Stimulated activated CD4-positive, alpha-beta T cell treated with anti-CD3 and anti-CD28 coated beads, Interleukin-1b, Interleukin-23, amount 100 ng/mL, for 24 hours (primary cell): Measurements from ENCODE around the gene UAP1.
"Not testable (repeated sequence)": the region's sequence is repeated elsewhere in the genome, so short reads cannot be mapped to it uniquely, and the experiment has no call there.

Experiments
- DNase-seq, 4 experiments: peaks; one replicate each; pipeline ENCODE4 v3.0.0-alpha.2; 2020; ENCODE audit warnings: low read depth in 4 of 4, low spot score in 1 of 4

Gene UAP1

GRCh38 chr1:162564762-162565218, 3.3 kb downstream of the UAP1 start:
- DNase-seq = no peak

DNA sequence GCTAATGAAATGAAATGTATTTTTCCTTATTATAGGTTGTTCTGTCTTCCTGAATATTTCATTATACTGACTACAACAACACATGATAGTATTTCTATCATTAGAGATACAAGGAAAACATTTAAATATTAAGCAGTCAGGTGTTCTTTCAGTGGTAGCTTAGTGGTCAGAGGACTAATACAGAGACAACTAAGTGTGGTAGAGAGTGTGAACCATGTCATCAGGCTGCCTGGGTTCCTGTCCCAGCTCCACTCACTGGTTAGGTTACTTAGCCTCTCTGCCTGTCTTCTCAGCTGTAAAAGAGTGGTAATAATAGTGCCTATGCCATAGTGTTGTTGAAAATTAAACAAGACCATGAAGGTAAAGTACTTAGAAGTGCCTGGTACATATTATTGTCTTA, 3.9 kb downstream of the UAP1 start:
- no peak for DNase-seq

DNA sequence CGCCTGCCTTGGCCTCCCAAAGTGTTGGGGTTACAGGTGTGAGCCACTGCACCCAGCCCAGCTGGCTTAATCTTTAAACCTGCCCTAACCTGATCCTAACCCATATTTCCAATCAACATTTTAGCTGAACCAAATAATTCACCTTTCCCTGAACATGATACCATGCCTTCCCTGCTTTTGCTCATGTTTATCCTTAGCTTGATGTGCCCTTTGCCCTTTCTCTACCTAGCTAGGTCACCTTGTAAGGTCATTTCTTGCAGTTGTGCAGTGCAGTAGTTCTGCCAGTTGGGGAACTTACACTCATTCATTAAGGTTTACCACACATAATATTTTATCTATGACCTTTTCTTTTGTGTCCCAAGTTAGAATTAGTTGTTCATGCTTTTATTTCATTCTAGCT, 5.3 kb downstream of the UAP1 start:
- DNase-seq = no peak

GRCh38 chr1:162568802-162569201, 7.3 kb downstream of the UAP1 start:
- no peak for DNase-seq

GRCh38 chr1:162570718-162571117, 9.2 kb downstream of the UAP1 start:
- DNase-seq = no peak

DNA sequence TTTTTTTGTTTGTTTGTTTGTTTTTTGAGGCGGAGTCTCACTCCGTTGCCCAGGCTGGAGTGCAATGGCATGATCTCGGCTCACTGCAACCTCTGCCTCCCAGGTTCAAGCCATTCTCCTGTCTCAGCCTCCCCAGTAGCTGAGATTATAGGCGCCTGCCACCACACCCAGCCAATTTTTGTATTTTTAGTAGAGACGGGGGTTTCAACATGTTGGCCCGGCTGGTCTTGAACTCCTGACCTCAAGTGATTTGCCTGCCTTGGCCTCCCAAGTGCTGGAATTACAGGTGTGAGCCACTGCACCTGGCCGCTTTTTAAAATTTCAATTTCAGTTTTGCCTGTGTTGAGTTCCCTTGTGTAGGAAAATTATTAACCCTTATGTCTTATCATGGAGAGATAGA, 9.6 kb downstream of the UAP1 start:
- DNase-seq = not testable (repeated sequence)

DNA sequence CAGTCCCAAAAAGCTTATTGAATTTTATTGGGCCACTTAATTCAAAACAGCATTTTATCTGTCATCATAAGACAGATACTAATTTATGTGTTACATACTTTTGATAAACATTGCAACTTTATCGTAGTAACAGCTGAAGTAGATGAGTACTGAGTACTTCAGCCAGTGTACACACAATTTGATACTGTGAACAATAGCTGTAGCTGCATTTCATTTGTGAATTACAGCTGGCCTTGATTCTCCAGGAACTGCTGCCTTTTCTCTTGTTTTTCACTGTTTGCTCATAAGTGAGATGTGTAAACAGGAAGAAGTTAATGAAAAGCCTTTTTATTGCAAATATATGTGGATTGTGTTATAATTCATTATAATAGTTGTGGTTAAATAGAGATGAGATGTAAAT, 10.2 kb downstream of the UAP1 start:
- no peak for DNase-seq

- DNase-seq = no peak
Observed at GRCh38 chr1:162573136-162573535, 11.6 kb downstream of the UAP1 start.

DNA sequence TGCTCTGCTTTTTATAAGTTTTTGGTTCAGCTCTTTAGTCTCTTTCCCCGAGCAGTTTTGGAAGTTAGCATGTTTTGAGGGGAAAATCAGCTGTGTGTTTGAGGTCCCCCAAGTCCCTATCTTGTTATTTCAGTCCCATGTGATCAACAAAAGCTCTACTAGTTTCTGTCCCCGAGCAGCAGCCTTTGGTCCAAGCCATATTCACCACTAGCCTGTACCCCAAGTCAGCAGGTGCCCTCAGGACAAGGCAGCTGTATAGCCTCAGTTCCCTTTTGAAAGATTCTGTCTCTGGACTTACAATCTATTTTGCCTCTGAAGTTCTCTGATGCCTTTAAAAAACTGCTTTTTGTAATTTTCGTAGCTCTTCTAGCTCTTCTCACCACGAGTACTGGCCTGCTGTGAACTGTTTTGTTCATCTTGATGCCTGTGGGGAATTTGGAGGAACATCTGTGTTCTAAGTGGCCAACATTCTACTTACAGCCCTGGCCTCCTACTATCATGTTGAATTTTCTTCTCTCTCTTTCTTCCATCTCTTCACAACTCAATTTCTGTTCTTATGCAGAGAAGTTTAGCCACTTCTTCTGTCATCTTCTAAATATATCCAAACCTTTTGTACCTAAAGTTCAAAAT, 16.7 kb downstream of the UAP1 start:
- no peak for DNase-seq

- DNase-seq = no peak
Observed at GRCh38 chr1:162578936-162579335, 17.4 kb downstream of the UAP1 start.

GRCh38 chr1:162580308-162580707, 18.8 kb downstream of the UAP1 start:
- no peak for DNase-seq

DNA sequence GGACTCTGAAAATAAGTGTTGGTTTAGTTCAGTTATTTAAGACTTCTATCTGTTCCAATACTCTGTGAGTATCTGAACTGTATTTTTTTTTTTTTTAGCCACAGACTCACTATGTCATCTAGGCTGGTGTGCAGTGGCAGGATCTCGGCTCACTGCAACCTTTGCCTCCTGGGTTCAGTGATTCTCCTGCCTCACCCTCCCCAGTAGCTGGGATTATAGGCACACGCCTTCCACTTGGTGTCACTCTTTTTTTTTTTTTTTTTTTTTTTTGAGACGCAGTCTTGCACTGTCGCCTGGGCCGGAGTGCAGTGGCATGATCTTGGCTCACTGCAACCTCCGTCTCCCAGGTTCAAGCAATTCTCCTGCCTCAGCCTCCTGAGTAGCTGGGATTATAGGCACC, 21.4 kb downstream of the UAP1 start:
- DNase-seq = not testable (repeated sequence)

DNA sequence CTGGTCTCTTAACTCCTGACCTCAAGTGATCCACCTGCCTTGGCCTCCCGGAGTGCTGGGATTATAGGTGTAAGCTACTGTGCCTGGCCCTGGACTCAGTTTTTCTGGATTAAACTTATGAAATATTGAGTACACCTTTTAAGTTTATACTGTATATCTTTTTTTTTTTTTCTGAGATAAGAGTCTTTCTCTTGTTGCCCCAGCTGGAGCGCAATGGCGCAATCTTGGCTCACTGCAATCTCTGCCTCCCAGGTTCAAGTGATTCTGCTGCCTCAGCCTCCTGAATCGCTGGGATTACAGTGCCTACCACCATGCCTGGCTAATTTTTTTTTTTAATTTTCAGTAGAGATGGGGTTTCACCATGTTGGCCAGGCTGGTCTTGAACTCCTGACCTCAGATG, 23.6 kb downstream of the UAP1 start:
- not testable (repeated sequence) for DNase-seq

- no peak for DNase-seq
Observed at GRCh38 chr1:162587347-162587746, 25.8 kb downstream of the UAP1 start.

DNA sequence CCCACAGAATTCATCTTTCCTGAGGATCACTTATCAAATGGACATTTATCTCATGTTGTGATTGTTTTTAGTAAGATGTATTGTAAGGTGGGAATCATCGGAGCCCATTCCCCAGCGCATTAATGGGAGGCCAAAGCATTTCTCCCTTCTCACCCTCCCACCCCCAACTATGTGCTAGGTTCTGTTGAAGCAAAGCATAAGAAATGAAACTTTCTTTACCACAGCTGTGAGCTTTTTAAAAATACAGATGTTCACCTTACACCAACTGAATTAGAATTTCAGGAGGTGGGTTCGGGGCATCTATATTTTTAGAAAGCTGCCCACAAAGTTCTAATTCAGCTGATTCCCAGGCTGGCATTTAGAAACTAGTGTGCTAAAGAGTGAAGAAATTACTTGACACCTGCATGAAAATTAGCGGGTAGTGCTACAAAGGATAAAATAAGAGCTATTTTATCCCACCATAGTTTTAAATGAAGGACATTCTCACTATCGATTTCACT, 26.3 kb downstream of the UAP1 start:
- DNase-seq = no peak

DNA sequence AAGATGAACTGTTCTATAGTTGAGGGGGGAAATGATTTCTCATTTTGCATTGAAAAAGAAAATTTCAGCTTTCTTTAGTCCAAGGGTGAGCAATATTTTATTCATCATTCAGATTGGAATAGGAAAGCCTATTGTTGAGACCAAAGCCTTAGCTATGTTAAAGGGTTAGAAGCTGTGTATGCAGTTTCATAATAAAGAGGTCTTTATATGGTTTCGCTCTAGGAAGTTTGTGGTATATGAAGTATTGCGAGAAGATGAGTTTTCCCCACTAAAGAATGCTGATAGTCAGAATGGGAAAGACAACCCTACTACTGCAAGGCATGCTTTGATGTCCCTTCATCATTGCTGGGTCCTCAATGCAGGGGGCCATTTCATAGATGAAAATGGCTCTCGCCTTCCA, 28.6 kb downstream of the UAP1 start:
- no peak for DNase-seq

DNA sequence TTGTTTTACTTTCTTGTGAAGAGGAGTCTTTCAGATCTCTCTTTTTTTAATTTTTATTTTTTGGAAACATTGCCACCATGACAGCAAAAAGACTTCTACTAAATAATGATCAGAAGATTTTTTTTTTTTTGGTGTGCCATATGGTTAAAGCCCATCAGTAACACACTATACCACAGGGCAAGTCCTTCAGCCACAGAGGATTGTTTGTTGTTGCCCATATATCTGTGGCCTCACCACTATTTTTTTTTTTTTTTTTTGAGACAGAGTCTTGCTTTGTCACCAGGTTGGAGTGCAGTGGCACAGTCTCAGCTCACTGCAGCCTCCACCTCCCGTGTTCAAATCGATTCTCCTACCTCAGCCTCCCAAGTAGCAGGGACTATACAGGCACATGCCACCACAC, 29.2 kb downstream of the UAP1 start:
- DNase-seq = no peak

GRCh38 chr1:162596514-162597170, 35.1 kb downstream of the UAP1 start:
- no peak for DNase-seq

DNA sequence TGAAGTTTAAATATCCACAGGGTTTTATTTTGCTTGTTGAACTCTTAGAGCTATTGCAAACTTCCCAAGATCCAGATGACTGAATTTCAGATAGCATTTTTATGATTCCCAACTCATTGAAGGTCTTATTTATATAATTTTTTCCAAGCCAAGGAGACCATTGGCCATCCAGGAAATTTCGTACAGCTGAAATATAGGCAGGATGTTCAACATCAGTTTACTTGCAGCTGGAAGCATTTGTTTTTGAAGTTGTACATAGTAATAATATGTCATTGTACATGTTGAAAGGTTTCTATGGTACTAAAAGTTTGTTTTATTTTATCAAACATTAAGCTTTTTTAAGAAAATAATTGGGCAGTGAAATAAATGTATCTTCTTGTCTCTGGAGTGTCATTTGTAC, 37.9 kb downstream of the UAP1 start:
- DNase-seq = no peak

DNA sequence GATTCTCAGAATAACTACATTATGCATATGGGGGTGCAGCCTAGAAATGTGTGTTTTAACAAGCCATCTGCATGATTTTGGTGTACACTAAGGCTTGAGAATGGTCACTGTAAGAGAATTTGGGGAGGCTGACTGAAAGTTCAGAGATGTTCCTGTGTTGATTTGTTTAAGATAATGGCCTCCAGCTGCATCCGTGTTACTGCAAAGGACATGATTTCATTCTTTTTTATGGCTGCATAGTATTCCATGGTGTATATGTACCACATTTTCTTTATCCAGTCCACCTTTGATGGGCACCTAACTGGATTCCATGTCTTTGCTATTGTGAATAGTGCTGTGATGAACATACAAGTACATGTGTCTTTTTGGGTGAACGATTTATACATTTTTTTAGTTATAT, 41.6 kb downstream of the UAP1 start:
- DNase-seq = not testable (repeated sequence)

GRCh38 chr1:162605225-162605927, 43.9 kb downstream of the UAP1 start:
- no peak for DNase-seq

DNA sequence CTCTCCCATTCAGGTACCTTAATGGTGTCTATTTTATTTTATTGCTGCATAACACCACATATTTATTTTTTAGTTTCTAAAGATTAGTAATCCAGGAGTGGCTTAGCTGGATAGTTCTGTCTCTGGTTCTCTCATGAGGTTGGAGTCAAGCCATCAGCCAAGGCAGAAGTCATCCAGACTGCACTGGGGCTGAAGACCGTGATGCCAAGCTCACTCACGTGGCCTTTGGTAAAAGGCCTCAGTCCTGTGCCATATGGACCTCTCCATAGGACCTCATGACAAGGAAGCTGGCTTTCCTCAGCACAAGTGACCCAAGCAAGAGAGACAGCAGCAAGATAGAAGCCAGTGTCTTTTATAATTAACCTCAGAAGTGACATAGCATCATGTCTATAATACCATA, 47.8 kb downstream of the UAP1 start:
- DNase-seq = no peak
